ENCODE results near the gene GEMIN7.

Gene GEMIN7

GRCh38 chr19:45061965-45062364 lies 17.1 kb upstream of the GEMIN7 start:
- no peak for DNase-seq (ENCODE audit: low read depth, low spot score)

DNA sequence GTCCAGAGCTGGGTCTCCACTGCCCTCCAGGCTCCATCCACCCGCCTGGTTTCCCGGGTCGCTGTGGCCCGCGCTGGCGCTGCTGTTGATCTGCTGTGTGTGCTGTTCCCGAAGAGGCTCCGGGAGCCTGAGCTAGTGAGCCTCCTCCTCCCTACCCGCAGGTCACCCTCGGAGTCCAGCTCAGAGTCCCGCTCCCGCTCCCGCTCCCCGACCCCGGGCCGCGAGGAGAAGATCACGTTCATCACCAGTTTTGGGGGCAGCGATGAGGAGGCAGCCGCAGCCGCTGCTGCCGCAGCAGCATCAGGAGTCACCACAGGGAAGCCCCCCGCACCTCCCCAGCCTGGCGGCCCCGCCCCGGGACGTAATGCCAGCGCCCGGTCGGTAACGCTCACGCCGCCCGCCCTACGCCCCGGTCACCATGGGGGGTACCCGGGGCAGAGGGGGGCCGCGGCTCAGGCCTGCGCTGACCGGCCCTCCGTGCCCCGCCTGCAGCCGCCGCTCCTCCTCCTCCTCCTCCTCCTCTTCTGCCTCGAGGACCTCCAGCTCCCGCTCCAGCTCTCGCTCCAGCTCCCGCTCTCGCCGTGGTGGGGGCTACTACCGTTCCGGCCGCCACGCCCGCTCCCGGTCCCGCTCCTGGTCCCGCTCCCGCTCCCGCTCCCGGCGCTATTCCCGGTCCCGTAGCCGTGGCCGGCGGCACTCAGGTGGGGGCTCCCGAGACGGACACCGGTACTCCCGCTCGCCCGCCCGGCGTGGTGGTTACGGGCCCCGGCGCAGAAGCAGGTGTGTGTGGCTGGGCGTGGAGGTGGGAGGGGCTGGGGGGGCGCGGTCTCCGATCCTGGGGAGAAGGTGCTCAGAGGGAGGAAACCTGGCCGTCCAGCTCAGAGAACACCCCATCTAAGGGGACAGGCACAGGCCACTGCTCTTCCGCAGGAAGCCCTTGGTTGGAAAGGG lies 14.9 kb upstream of the GEMIN7 start:
- DNase-seq (ENCODE audit: low read depth, low spot score): no peak

DNA sequence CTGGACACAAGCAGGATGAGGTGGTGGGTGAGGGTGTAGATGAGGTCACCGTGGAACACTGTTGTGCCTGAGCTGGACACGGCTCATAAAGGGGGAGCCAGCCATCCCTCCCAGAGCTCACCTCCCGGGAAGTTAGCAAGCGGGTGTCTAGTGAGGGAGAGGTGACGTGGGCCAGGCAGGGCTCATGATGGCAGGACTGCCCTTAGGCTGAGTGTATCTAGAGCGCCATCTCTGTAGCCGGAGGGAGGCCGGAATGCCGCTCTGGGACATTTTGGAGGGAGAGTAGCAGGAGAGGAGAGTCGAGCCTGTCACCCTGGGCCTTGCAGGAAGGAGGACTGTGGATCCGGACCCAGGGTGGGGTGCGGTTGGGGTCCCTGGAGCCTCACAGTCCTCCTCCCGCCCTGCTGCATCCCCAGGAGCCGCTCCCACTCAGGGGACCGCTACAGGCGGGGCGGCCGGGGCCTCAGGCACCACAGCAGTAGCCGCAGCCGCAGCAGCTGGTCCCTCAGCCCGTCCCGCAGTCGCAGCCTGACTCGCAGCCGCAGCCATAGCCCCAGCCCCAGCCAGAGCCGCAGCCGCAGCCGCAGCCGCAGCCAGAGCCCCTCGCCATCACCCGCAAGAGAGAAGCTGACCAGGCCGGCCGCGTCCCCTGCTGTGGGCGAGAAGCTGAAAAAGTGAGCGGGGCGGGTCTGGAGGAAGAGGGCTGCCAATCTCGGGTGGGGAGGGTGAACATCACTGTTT lies 12.0 kb upstream of the GEMIN7 start:
- DNase-seq (ENCODE audit: low read depth, low spot score): no peak

DNA sequence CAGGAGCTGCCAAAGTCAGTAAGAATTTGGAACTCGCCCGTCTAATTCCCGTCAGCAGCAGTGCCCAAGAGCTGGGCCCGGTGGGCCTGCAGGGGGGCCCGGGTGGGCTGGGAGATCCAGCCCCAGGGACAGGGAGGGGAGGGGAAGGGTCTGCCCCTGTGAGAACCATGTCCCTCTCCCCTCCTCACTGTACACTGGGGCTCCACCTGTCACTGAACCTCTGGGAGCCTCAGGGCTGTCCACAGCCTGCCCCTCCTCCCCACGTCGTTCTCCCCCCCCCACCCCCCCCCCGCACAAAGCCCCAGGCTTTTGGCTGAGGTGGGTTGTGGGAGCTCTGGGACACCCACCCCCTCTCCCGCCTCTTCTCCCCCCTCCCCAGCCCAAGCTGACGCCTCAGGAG lies 11.0 kb upstream of the GEMIN7 start:
- no peak for DNase-seq (ENCODE audit: low read depth, low spot score)

- peak; percentile 26 for DNase-seq (ENCODE audit: low read depth, low spot score)
These were observed 10.0 kb upstream of the GEMIN7 start for GRCh38 chr19:45069056-45069455.

- no peak for DNase-seq (ENCODE audit: low read depth, low spot score)
These were observed 8.8 kb upstream of the GEMIN7 start for GRCh38 chr19:45070214-45070613.

GRCh38 chr19:45070861-45071544 lies 8.1 kb upstream of the GEMIN7 start:
- no peak for DNase-seq (ENCODE audit: low read depth, low spot score)

GRCh38 chr19:45071545-45071938 lies 7.5 kb upstream of the GEMIN7 start:
- no peak for DNase-seq (ENCODE audit: low read depth, low spot score)

DNA sequence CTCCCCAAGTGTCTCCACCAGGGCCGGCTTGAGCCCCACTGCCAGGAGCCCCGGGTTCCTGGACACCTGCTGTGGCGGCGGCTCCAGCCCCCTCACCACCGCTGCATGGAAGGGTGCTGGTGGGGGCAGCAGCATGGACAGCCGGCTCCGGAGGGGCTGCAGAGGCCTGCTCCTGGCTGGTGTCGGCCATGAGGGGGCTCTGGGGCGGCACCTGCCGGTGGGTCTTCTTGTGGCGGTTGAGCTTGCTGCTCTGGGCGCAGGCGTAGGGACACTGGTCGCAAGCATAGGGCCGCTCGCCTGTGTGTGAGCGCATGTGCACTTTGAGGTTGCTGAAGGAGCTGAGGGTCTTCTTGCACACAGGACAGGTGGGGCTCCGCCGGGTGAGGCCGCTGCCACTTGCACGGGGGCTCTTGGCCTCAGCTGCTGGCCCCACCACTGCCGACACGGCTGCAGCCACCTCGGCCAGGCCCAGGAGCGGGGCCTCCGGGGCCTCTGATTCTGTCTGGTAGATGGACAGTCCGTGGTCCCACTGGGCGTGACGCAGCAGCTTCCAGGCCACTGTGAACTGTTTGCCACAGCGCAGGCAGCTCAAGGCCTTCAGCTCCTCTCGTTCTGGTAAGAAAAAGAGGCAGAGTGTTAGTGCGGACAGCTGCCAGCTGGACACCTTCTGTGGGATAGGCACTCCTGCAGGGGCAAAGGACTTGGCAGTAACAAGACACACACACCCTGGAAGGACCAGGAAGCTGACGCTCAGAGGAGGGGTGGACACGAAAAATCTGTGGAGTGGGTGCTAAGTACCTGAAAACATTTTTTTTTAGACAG lies 6.9 kb upstream of the GEMIN7 start:
- DNase-seq (ENCODE audit: low read depth, low spot score): no peak

DNA sequence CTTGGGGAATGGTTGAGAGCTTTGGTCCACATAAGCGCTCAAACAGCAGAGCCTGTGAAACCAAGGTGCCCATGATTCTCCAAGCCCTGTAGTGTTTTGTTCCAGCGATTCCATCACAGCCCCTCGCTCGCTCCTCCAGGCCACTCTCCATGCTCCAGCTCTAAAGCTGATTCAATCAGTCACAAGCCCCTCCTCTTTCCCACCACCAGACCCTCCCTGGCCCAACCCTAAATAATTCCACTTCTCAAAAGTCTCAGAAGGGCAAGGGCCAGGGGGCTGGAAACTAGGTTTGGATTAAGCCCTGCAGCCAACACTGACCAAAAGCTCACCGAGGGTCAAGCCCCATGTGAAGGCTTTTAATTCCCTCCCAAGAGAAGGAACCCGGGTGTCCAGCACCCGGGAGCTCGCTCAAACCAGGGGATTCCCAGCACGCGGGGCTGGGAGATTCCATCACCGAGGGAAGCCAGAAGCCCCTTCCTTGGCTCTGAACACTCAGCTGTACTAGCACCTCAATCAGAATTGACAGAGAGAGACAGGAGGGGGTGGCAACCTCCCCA lies 4.2 kb upstream of the GEMIN7 start:
- DNase-seq (ENCODE audit: low read depth, low spot score): peak; percentile 9

GRCh38 chr19:45075301-45076028 lies 3.6 kb upstream of the GEMIN7 start:
- peak; percentile 62 for DNase-seq (ENCODE audit: low read depth, low spot score)

GRCh38 chr19:45076029-45076850 lies 2.8 kb upstream of the GEMIN7 start, which contains the start of gene ZNF296:
ZNF296 (minus strand) TSS chr19:45076478; CDS start chr19:45076373, 105 bp downstream.
- DNase-seq (ENCODE audit: low read depth, low spot score): peak; percentile 70

DNA sequence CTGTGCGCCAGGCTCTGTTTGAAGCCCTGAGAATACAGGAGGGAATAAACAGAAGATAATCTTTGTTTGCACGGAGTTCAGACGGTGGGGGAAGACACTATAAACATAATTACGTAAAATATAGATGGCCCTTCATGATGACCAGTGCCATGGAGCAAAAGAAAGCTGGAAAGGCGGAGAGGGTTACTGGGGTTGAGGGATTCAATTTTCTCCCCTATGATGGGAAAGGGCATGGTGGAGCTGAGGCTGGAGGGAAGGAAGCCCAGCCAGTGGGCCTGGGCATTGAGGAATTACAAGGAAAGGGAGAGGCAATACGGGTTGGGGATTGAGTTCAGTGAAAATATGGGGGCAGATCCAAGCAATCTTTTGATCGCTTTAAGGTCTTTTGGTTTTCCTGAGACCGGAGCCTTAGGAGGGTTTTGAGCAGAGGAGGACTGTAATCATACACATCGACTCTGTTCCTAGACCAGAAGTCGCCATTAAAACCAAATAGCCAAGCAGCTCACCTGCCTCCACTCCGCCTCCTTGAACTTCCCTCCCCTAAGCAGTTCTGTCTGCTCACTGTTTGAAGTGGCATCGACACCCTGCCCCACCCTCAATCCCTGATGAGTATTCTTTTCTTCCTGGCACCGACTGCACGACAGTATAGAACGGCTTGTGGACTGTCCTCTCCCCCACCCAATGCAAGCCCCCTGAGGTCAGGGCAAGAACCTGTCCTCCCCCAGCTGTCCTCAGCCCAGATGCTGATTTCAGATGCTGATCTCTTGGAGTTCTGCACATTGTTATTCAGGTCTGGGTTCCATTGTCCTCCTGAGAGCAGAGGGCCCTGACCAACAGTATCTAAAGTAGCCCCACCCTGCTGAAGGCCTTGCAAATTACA lies 2.0 kb upstream of the GEMIN7 start:
- no peak for DNase-seq (ENCODE audit: low read depth, low spot score)

- DNase-seq (ENCODE audit: low read depth, low spot score): no peak
These were observed 534 bp upstream of the GEMIN7 start for GRCh38 chr19:45078390-45079062.

DNA sequence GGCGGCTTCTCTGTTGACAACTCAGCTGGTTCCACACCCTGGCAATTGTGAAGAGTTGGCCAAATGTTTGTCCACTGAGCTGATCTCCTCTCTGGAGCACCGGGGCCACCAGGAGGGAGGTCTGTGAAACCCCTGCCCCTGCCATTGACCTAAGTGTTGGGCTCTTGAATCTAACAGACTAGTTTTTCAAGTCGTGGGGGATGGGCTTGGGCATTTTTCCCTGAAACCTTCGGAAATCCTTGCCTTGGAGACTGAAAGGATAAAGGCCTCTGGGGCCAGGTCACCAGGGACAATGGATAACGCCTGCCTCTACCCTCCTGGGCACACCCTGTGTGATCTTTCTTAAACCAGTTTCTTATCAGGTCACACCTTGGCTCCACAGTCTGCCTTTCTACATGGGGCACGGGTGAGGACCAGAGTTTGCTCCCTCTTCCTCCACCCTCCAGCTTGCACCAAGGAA lies 881 bp downstream of the GEMIN7 start:
- DNase-seq (ENCODE audit: low read depth, low spot score): peak; percentile 29

GRCh38 chr19:45082170-45082569 lies 3.1 kb downstream of the GEMIN7 start:
- DNase-seq (ENCODE audit: low read depth, low spot score): no peak

GRCh38 chr19:45086480-45086879 lies 7.4 kb downstream of the GEMIN7 start:
- no peak for DNase-seq (ENCODE audit: low read depth, low spot score)

- no peak for DNase-seq (ENCODE audit: low read depth, low spot score)
These were observed 8.5 kb downstream of the GEMIN7 start for GRCh38 chr19:45087531-45087930.
